GM18505 (cell line): Measurements from ENCODE around the gene PKN1.

ENCODE experiments used
- ATAC-seq: cut with Tn5 transposase; IDR thresholded peaks from one replicate; pipeline ENCODE4 v1.9.1; 2021; ENCODE audit not compliant: unreplicated experiment
- POLR2A ChIP-seq: IDR thresholded peaks from 4 replicates; pipeline ENCODE4 v1.6.1; 2011; ENCODE audit warnings: borderline replicate concordance; ENCODE audit not compliant: insufficient read depth, insufficient read length; ENCODE audit errors: extremely low read depth

The PKN1 gene

GRCh38 chr19:14505488-14506239 is 72.6 kb downstream of the PKN1 start:
- no peak for TF ChIP-seq POLR2A
- no peak for ATAC-seq

DNA sequence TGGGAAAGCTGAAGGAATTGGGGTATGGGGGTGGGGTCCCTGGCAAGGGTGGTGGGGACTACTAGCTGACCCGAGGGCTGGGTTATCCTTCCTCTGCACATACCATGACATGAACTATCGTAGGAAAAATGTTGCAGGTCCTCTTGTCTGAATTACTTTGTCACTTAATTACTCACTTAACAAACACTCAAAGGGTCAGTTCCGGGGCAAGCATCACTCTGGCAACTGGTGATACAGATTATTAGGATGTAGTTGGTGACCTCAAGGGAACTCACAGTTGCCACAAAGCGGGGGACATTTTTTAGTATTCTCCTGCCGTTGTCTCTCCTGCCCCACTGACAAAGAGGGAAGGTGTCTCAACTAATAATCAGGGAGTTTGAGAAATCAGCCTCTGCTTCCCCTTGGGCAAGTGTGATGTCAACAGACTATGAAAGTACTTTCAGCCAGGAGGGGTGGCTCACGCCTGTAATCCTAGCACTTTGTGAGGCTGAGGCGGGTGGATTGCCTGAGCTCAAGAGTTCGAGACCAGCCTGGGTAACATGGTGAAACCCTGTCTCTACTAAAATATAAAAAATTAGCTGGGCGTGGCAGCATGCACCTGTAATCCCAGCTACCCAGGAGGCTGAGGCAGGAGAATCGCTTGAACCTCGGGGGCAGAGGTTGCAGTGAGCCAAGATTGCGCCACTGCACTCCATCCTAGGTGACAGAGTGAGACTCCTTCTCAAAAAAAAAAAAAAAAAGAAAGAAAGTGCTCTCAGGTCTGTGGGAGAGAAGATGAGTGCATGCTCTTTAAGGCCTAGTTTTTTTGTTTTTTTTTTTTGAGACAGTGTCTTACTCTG is 74.8 kb downstream of the PKN1 start:
- TF ChIP-seq POLR2A = no peak
- ATAC-seq = no peak

- no peak for ATAC-seq
- no peak for TF ChIP-seq POLR2A
Observed at GRCh38 chr19:14510311-14511228, 77.5 kb downstream of the PKN1 start.

DNA sequence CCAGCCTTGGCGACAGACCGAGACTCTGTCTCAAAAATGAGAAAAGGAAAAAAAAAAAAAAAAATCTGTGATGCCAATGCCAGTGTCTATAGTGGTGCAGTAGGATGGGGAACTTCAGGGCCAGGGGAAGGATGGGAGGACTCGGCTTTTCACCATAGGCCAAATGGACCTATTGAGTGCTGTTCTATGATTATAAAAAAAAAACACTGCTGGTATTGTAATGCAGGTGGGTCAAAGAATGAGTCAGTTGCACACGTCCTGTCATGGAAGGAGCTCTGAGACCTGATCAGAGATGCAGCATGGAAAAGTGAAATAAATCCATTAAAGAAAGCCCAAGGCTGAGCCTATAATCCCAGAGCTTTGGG is 78.1 kb downstream of the PKN1 start:
- no peak for TF ChIP-seq POLR2A

GRCh38 chr19:14512406-14512961 is 79.4 kb downstream of the PKN1 start:
- no peak for TF ChIP-seq POLR2A
- ATAC-seq = no peak

More for the DNA sequence above, 78.1 kb downstream of the PKN1 start:
- ATAC-seq = no peak

DNA sequence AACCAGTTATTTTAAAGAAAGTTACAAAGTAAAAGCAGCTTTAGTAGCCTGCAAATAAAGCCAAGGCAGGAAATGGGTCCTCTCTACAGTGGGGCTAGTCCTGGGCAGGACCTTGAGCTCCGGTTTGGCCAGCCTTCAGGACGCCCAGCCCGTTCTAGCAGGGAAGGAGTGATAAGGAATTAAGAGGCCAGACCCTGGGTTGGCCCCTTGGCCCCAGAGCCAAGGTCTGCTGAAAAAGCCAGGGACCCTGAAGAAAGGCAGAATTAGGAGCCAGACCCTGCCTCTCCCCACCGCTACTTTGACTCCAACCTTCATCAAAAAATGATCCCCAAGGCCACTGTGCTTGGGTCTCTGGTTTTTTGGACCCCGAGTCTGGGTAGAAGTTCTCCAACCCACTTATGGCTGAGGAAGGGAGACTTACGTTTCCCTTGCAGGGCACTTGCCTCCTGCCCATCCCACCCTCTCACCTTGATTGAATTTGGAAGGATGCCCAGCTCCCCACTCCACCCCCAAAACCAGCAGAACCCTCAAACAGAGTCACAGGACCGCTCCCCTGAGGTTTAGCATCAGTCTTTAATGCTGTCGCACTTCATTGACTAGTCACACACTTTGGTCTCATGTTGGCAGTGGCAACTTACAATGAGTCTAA is 81.2 kb downstream of the PKN1 start:
- TF ChIP-seq POLR2A = no peak

GRCh38 chr19:14515501-14516047 is 82.5 kb downstream of the PKN1 start:
- no peak for ATAC-seq
- TF ChIP-seq POLR2A = no peak

More for the DNA sequence above, 81.2 kb downstream of the PKN1 start:
- ATAC-seq = no peak

DNA sequence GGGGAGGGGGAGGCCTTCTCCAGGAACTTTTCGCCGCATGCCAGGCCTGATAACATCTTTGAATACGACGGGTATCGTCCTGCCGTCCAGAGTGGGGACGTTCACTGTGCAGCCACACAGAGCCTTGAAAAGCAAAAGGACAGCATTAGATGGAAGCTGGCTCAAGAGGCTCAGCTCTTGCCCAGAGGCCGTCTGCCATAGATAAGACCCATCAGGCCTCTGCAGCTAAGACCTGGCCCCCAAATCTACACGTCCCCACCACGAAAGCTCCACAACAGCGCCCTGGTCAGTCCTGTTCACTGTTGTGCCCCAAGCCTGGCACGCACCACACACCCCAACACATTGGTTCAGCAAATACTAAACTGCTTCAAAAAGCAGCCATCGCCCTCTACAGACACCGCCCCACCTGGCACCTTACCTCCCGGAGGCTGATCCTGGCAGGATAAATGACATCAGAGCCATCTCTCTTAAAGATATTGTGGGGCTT is 83.0 kb downstream of the PKN1 start:
- no peak for TF ChIP-seq POLR2A
- no peak for ATAC-seq

DNA sequence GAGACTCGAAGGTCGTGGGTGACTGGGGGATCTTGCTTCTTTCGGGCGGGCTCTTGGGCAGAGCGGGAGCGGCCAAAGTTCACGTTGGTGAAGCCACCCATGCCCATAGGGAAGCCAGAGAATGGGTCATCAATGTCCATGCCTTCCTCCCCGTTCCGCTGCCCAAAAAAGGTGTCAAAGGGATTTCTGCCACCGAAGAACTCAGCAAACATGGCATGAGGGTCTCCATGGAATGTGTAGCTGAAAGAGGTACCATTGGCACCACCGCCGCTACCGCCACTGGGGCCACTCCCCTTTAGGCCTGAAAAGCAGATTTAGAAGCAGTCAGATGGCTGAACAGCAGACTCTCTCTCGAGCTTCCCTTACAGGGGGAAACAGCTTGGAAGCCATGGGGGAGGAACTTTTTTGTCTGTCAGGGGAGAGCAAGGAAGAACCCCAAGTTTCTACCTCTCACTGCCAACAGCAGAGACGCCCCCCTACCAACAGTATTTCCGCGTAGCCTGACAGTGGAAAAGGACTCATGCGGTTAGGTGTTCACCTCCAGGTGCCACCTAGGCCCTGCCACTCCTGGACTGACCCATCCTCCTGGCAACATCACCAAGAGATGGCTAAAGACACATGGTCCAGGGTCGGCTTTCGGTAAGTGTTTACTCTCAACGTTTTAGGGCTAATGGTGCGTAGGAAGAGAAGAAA is 83.8 kb downstream of the PKN1 start:
- no peak for TF ChIP-seq POLR2A
- ATAC-seq = no peak

- ATAC-seq = no peak
Observed at GRCh38 chr19:14517446-14517839, 84.3 kb downstream of the PKN1 start.

GRCh38 chr19:14517840-14518505 is 84.9 kb downstream of the PKN1 start, which contains the start of gene DNAJB1:
Gene DNAJB1, minus strand, starts transcription at chr19:14518397. Its CDS starts 48 bp downstream, at chr19:14518349.
- TF ChIP-seq POLR2A = peak; percentile 97
- peak; percentile 60 for ATAC-seq

More at GRCh38 chr19:14517446-14517839, 84.3 kb downstream of the PKN1 start:
- no peak for TF ChIP-seq POLR2A
